HEK293 (cell line): Measurements from ENCODE around the gene C2orf72.

Experiments
- RBAK ChIP-seq: fragments of 450-650 bp; formaldehyde crosslinking; IDR thresholded peaks from 2 replicates; pipeline ENCODE4 v1.5.1; 2016; ENCODE audit warnings: missing biosample characterization, missing genetic modification characterization
- TCF7L2 ChIP-seq: IDR thresholded peaks from 2 replicates; pipeline ENCODE4 v1.6.1; 2011; ENCODE audit warnings: low read depth, mild to moderate bottlenecking, inconsistent platforms, low read length, moderate library complexity, borderline replicate concordance
- ZBTB7A ChIP-seq: fragments of 450-650 bp; formaldehyde crosslinking; IDR thresholded peaks from 2 replicates; pipeline ENCODE4 v1.5.1; 2016; ENCODE audit warnings: low read depth, missing biosample characterization, missing genetic modification characterization
- ZEB2 ChIP-seq: fragments of 450-650 bp; formaldehyde crosslinking; IDR thresholded peaks from 2 replicates; pipeline ENCODE4 v1.5.1; 2016; ENCODE audit warnings: missing biosample characterization, missing genetic modification characterization
- ZNF274 ChIP-seq, 2 experiments: fragments of 200-500 bp in 1 of 2; fragments of 450-650 bp in 1 of 2; sonication (Bioruptor generic) in 1 of 2; formaldehyde crosslinking in 1 of 2; IDR thresholded peaks; 2 replicates each; pipeline versions ENCODE4 v1.5.1 to v1.6.1; 2014 to 2016; ENCODE audit warnings: borderline replicate concordance in 1 of 2, inconsistent platforms in 1 of 2, low read length in 1 of 2, missing biosample characterization in 1 of 2, missing genetic modification characterization in 1 of 2
- ZNF324 ChIP-seq: fragments of 450-650 bp; formaldehyde crosslinking; IDR thresholded peaks from 2 replicates; pipeline ENCODE4 v1.5.1; 2016; ENCODE audit warnings: missing biosample characterization, missing genetic modification characterization
- TF ChIP-seq, protein P1 (sequence below): fragments of 450-650 bp; formaldehyde crosslinking; IDR thresholded peaks from 2 replicates; pipeline ENCODE4 v1.5.1; 2016; ENCODE audit warnings: missing biosample characterization, missing genetic modification characterization

DNA sequence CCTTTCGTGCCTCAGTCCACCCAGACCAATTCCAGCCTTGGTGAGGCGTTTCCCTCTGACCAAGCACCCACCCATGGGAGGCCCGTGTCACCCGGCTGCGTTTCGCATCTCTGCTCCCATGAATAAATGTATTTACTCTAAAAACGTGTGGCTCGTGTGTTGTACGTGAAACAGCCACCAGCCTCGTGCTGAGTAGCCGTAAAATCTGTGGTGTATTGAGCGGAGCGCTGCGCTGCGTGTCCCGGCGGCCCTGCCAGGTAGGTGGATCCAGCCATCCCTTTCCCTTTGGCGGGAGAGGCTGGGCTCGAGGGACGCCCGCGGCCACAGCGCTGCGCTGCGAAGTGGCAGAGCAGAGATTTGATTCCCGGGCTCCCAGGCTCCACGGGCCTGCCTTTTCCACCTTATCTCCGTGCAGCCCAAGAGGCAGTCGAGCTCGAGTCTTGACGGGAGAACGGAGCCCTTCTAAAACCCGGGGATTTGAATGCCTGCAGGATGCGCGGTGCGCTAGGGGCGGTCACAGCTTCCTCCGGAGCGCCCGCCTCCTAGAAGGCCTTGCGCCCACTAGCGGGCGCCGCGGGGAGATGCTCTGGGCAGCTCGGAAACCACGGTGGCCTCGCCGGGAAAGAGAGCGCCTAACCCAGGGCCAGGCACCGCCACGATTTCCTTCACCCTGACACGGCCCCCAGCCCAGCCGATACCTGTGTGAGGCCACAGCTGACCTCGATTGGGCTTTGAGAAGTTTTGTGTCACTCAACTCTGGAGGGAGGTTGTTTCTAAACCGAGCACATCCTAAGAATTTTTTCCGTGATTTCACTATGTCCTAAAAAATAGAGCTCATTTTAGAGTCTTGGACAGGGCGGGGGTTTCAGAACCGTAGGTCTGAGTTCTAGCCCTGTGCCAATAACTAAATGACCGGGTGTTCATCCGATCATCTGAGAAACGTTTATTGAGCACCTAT, 15.4 kb downstream of the C2orf72 start:
- TF ChIP-seq ZBTB7A (tag by site-specific recombination) (no peak), RBAK (no peak), ZNF324 (tag by site-specific recombination) (no peak), ZEB2 (tag by site-specific recombination) (peak; percentile 61; the same call in 1 of the 2 replicates), ZNF274 (IDR thresholded peaks at IDR 0.05; ENCODE audit: low read length) (no peak), ZNF274 (tag by site-specific recombination; IDR thresholded peaks at IDR 0.05; ENCODE audit: borderline replicate concordance) (no peak), TCF7L2 (no peak)
- TF ChIP-seq, protein P1, sequence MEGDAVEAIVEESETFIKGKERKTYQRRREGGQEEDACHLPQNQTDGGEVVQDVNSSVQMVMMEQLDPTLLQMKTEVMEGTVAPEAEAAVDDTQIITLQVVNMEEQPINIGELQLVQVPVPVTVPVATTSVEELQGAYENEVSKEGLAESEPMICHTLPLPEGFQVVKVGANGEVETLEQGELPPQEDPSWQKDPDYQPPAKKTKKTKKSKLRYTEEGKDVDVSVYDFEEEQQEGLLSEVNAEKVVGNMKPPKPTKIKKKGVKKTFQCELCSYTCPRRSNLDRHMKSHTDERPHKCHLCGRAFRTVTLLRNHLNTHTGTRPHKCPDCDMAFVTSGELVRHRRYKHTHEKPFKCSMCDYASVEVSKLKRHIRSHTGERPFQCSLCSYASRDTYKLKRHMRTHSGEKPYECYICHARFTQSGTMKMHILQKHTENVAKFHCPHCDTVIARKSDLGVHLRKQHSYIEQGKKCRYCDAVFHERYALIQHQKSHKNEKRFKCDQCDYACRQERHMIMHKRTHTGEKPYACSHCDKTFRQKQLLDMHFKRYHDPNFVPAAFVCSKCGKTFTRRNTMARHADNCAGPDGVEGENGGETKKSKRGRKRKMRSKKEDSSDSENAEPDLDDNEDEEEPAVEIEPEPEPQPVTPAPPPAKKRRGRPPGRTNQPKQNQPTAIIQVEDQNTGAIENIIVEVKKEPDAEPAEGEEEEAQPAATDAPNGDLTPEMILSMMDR (tag by site-specific recombination) = peak; percentile 94
